Cardiac muscle cell (in vitro differentiated cells and primary cell): ENCODE measurements around the gene UBL7. TPM values are rescaled to one million over a fixed set of nuclear protein-coding genes. Genes with fewer than 3 reads are reported as not detected.

Source experiments
- DNase-seq, 2 donors: peaks; one replicate each; pipeline versions ENCODE4 v3.0.0 to v3.0.0-alpha.2; 2010 to 2017; ENCODE audit warnings: low read depth in 1 of 2, low spot score in 1 of 2
- H3K27ac ChIP-seq: fragments of 200-600 bp; sonication (generic); 2 replicates; pipeline ENCODE4 v1.5.1; 2016
- H3K27me3 ChIP-seq: fragments of 200-600 bp; sonication (generic); 2 replicates; pipeline ENCODE4 v1.6.0; 2016; ENCODE audit warnings: control low read depth
- H3K36me3 ChIP-seq: fragments of 200-600 bp; sonication (generic); 2 replicates; pipeline ENCODE4 v1.5.1; 2016; ENCODE audit warnings: control low read depth
- H3K4me1 ChIP-seq: fragments of 200-600 bp; sonication (generic); 2 replicates; pipeline ENCODE4 v1.8.1; 2017; ENCODE audit warnings: low read depth, mild to moderate bottlenecking, mixed run types
- H3K4me3 ChIP-seq: fragments of 200-600 bp; sonication (generic); 2 replicates; pipeline ENCODE4 v1.5.1; 2016; ENCODE audit warnings: mild to moderate bottlenecking
- H3K9me3 ChIP-seq: fragments of 200-600 bp; sonication (generic); 2 replicates; pipeline ENCODE4 v1.5.1; 2017; ENCODE audit warnings: low read depth, mild to moderate bottlenecking, control low read depth
- polyA plus RNA-seq: library from polyadenylated mRNA; unstranded; fragments of >200 nt; fragmentation: Nextera tagmentation; extraction: Ambion mirVana; gene quantifications from 2 replicates; pipeline ENCODE4 v1.2.1, GENCODE V29; 2016
- total RNA-seq: library from RNA; depleted of rRNA; stranded (reverse); fragments of >200 nt; gene quantifications from 2 replicates; pipeline ENCODE4 v1.2.3, GENCODE V29; 2016
- TF ChIP-seq, protein P1 (sequence below): IDR thresholded peaks from 2 replicates; pipeline ENCODE4 v1.5.1; 2012; ENCODE audit warnings: low read depth, mild to moderate bottlenecking, low read length

Gene UBL7
- total and polyA plus RNA-seq, 2 experiments from 2014 or later: 74.3 to 135 TPM

DNA sequence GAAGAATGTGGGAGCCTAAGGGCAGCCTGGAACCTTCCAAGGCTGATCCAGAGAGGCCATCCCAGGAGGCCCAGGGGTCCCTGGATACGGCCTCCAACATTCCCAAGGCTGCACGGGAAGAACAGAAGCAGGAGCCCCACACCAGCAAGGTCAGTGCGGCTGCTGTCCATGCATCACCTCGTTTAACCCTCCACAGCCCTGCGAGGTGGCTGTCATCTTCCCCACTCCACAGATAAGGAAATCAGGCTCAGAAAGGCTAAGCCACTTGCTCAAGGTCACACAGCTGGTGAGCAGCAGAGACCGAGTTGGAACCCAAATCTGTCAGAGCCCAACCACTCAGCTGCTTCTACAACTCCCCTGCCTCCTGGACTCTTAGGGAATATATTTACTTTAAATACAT, 48.8 kb downstream of the UBL7 start:
- H3K4me1 ChIP-seq: no peaks in the 10 kb centered on the region
- no peak overlapping the region for H3K4me3 ChIP-seq
- H3K27ac ChIP-seq: no peak overlapping the region
- no peaks in the 10 kb centered on the region for H3K9me3 ChIP-seq
- DNase-seq: no peak
- no peaks in the 10 kb centered on the region for H3K36me3 ChIP-seq
- TF ChIP-seq, protein P1, sequence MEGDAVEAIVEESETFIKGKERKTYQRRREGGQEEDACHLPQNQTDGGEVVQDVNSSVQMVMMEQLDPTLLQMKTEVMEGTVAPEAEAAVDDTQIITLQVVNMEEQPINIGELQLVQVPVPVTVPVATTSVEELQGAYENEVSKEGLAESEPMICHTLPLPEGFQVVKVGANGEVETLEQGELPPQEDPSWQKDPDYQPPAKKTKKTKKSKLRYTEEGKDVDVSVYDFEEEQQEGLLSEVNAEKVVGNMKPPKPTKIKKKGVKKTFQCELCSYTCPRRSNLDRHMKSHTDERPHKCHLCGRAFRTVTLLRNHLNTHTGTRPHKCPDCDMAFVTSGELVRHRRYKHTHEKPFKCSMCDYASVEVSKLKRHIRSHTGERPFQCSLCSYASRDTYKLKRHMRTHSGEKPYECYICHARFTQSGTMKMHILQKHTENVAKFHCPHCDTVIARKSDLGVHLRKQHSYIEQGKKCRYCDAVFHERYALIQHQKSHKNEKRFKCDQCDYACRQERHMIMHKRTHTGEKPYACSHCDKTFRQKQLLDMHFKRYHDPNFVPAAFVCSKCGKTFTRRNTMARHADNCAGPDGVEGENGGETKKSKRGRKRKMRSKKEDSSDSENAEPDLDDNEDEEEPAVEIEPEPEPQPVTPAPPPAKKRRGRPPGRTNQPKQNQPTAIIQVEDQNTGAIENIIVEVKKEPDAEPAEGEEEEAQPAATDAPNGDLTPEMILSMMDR: no peak
- H3K27me3 ChIP-seq: no peaks in the 10 kb centered on the region

DNA sequence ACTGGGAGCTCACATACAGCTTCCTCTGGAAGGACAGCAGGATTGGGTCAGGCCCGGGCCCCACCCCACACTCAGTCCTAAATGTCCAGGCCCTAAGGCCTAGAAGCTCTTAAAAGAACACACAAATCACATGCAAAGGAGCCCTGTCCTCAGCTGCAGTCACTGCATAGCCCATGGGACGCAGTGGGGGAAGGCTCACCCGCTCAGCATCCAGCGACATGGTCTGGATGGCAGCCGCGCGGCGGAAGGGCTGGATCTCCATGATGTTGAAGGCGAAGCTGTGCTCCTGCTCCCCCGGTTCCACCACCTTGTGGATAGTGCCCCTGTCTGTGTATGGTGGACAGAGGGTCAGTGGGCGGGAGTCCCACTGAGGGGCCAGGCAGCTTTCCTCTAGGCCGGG, 49.3 kb downstream of the UBL7 start:
- no peaks in the 10 kb centered on the region for H3K4me1 ChIP-seq
- H3K27ac ChIP-seq: no peak overlapping the region
- no peak overlapping the region for H3K4me3 ChIP-seq
- DNase-seq: no peak
- TF ChIP-seq, protein P1: no peak
- no peaks in the 10 kb centered on the region for H3K36me3 ChIP-seq
- no peaks in the 10 kb centered on the region for H3K9me3 ChIP-seq
- H3K27me3 ChIP-seq: no peaks in the 10 kb centered on the region

DNA sequence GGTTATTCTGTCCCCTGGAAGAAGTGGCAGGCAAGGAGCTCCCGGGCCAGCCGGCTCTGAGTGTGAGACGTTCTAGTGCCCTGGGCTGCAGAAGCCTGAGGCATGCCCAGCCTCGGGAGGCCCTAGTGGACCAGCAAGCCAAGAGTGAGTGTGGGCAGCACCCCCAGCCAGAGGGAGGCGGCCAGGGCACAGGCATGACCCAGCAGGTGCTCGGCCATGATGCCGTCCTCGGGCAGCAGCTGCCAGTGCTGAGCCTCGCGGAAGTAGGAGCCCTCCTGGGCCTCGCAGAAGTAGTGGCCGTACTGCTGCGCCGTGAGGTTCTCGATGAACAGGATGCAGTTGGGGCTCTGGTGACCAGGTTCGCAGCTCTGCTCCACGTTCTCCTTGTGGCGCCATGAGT, 50.5 kb downstream of the UBL7 start:
- Histone ChIP-seq H3K4me1 (no peaks in the 10 kb centered on the region), H3K27me3 (no peaks in the 10 kb centered on the region), H3K27ac (no peak overlapping the region), H3K9me3 (no peaks in the 10 kb centered on the region), H3K4me3 (no peak overlapping the region), H3K36me3 (no peaks in the 10 kb centered on the region)
- no peak for DNase-seq
- TF ChIP-seq, protein P1: no peak

DNA sequence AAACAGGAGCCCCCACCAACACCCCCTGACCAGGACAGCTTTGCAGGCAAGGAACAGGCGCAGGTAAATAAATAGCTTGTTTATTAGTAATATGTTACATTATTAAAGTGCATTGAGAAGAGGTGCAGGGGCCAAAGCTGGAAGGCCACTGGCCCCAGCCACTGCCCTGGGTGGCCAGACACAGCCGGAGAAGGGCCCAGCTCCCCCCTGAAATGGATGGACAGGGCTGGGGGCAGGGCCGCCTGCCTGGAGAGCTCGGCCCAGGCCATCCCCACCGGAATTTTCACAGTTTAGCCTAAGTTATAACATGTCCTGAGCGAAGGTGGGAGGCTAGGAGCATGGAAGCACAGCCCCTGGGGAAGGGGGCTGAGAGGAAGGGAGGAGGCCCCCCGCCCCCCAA, 51.7 kb downstream of the UBL7 start:
- Histone ChIP-seq H3K27me3 (no peaks in the 10 kb centered on the region), H3K4me3 (no peak overlapping the region), H3K9me3 (no peaks in the 10 kb centered on the region), H3K36me3 (no peaks in the 10 kb centered on the region), H3K4me1 (peaks cover 2% of the 10 kb centered on the region), H3K27ac (no peak overlapping the region)
- TF ChIP-seq, protein P1: no peak
- DNase-seq: no peak

DNA sequence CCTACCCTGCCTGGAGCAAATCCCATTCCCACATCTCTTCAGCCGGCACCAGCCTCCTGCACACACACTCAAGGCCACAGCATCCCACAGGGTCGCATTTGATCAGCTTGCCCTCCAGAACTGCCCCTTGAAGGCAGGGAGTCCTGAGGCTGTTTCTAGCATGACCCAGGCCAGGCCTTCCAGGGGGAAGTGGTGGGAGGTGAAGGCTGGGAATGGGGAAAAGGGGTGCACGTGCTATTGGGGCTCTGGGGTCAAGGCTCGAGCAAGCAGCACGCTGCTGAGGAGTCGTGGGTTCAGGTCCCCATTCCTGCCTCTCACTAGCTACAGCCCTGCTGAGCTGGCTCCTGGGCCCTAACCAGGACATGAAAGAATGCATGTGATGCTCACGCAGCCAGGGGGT, 52.1 kb downstream of the UBL7 start:
- TF ChIP-seq, protein P1: no peak
- Histone ChIP-seq H3K27ac (no peak overlapping the region), H3K27me3 (no peaks in the 10 kb centered on the region), H3K36me3 (no peaks in the 10 kb centered on the region), H3K4me3 (no peak overlapping the region), H3K4me1 (peaks cover 6% of the 10 kb centered on the region), H3K9me3 (no peaks in the 10 kb centered on the region)
- DNase-seq: no peak

DNA sequence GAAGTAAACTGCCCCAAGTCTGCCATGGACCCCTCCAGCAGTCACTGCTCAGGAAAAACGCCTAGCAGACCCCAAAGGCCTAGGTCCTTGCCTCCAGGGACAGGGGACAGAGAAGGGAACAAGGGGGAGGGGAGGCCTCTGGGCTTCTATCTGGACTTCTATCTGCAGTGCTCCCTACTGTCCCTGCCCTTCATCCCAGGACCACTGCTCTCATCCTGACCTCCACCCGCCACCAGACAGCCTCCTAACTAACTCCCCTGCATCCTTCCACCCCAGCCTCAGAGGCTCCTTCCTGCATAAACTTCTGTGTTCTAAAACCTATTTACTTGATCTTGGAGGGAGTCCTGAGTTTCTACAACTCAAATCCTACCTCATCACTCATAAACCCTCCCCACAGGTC, 52.6 kb downstream of the UBL7 start:
- no peaks in the 10 kb centered on the region for H3K27me3 ChIP-seq
- no peak for DNase-seq
- H3K36me3 ChIP-seq: no peaks in the 10 kb centered on the region
- H3K4me1 ChIP-seq: peaks cover 10% of the 10 kb centered on the region
- no peak overlapping the region for H3K4me3 ChIP-seq
- H3K27ac ChIP-seq: no peak overlapping the region
- TF ChIP-seq, protein P1: no peak
- H3K9me3 ChIP-seq: no peaks in the 10 kb centered on the region
